ENCODE results near the gene COL15A1. TPM values are rescaled to one million over a fixed set of nuclear protein-coding genes. Genes with fewer than 3 reads are reported as not detected.

COL15A1 gene
- polyA plus RNA-seq, 1 donor (not counting 4 experiments of a cell fraction or from before 2014, with no cell fraction given): not detected

GRCh38 chr9:98971168-98971914 lies 27.6 kb downstream of the COL15A1 start:
- dilution Hi-C loops (cut with MboI; ENCODE audit: extremely low pct_ligation_motif_present, low sequenced_read_pairs): no loop called here
- Histone ChIP-seq H3K9me1 (ENCODE audit: control insufficient read depth, extremely low read depth, insufficient read depth, low read length) (no peaks in the 10 kb centered on the region), H3K36me3 (ENCODE audit: control insufficient read depth in 2 of 2, extremely low read depth in 1 of 2, insufficient read depth in 2 of 2, low read length in 2 of 2) (no peaks in the 10 kb centered on the region), H3K27me3 (ENCODE audit: control insufficient read depth, extremely low read depth, insufficient read depth, low read length) (peaks cover 16% of the 10 kb centered on the region), H3K9ac (ENCODE audit: control insufficient read depth, extremely low read depth, insufficient read depth, low read length) (no peak overlapping the region), H3K9me3 (ENCODE audit: control insufficient read depth, low read depth, low read length) (no peaks in the 10 kb centered on the region), H4K20me1 (ENCODE audit: control insufficient read depth, extremely low read depth, insufficient read depth, low read length) (no peaks in the 10 kb centered on the region), H3K4me1 (ENCODE audit: control insufficient read depth, extremely low read depth, insufficient read depth, low read length) (peaks cover 7% of the 10 kb centered on the region), H2AFZ (ENCODE audit: control insufficient read depth, low read length) (no peak overlapping the region), H3K27ac (ENCODE audit: control insufficient read depth, insufficient read depth, low read length) (no peak overlapping the region), H3K79me2 (ENCODE audit: control insufficient read depth, insufficient read depth, low read length) (no peaks in the 10 kb centered on the region), H3K4me3 (ENCODE audit: control insufficient read depth in 2 of 3, extremely low read depth in 1 of 3, insufficient read depth in 2 of 3, low read depth in 1 of 3, low read length in 3 of 3) (no peak overlapping the region), H3K4me2 (ENCODE audit: control insufficient read depth, extremely low read depth, insufficient read depth, low read depth, low read length) (no peak overlapping the region)
- DNase-seq (ENCODE audit: low read depth, low spot score) (no peak), FAIRE-seq (no peak)
- TF ChIP-seq EZH2 (IDR thresholded peaks at IDR 0.05; ENCODE audit: low read length): no peak
- TF ChIP-seq CTCF (optimal IDR thresholded peaks at IDR 0.05 in 1 of 3, IDR thresholded peaks at IDR 0.05 in 1 of 3, conservative IDR thresholded peaks at IDR 0.05 in 1 of 3; ENCODE audit: extremely low read depth in 1 of 3, insufficient read depth in 2 of 3, low read length in 3 of 3): no peak

GRCh38 chr9:98971915-98972223 lies 28.2 kb downstream of the COL15A1 start:
- H3K4me2 ChIP-seq (ENCODE audit: control insufficient read depth, extremely low read depth, insufficient read depth, low read depth, low read length): no peak overlapping the region
- H3K9ac ChIP-seq (ENCODE audit: control insufficient read depth, extremely low read depth, insufficient read depth, low read length): no peak overlapping the region
- dilution Hi-C loops (cut with MboI; ENCODE audit: extremely low pct_ligation_motif_present, low sequenced_read_pairs): no loop called here
- no peaks in the 10 kb centered on the region for H3K79me2 ChIP-seq (ENCODE audit: control insufficient read depth, insufficient read depth, low read length)
- no peak for DNase-seq (ENCODE audit: low read depth, low spot score)
- H4K20me1 ChIP-seq (ENCODE audit: control insufficient read depth, extremely low read depth, insufficient read depth, low read length): no peaks in the 10 kb centered on the region
- no peaks in the 10 kb centered on the region for H3K36me3 ChIP-seq (ENCODE audit: control insufficient read depth in 2 of 2, extremely low read depth in 1 of 2, insufficient read depth in 2 of 2, low read length in 2 of 2)
- no peak for FAIRE-seq
- H3K27me3 ChIP-seq (ENCODE audit: control insufficient read depth, extremely low read depth, insufficient read depth, low read length): peaks cover 16% of the 10 kb centered on the region
- no peak overlapping the region for H3K27ac ChIP-seq (ENCODE audit: control insufficient read depth, insufficient read depth, low read length)
- peaks cover 7% of the 10 kb centered on the region for H3K4me1 ChIP-seq (ENCODE audit: control insufficient read depth, extremely low read depth, insufficient read depth, low read length)
- no peaks in the 10 kb centered on the region for H3K9me1 ChIP-seq (ENCODE audit: control insufficient read depth, extremely low read depth, insufficient read depth, low read length)
- no peak overlapping the region for H2AFZ ChIP-seq (ENCODE audit: control insufficient read depth, low read length)
- no peaks in the 10 kb centered on the region for H3K9me3 ChIP-seq (ENCODE audit: control insufficient read depth, low read depth, low read length)
- no peak for TF ChIP-seq CTCF (optimal IDR thresholded peaks at IDR 0.05 in 1 of 3, IDR thresholded peaks at IDR 0.05 in 1 of 3, conservative IDR thresholded peaks at IDR 0.05 in 1 of 3; ENCODE audit: extremely low read depth in 1 of 3, insufficient read depth in 2 of 3, low read length in 3 of 3)
- TF ChIP-seq EZH2 (IDR thresholded peaks at IDR 0.05; ENCODE audit: low read length): no peak
- H3K4me3 ChIP-seq (ENCODE audit: control insufficient read depth in 2 of 3, extremely low read depth in 1 of 3, insufficient read depth in 2 of 3, low read depth in 1 of 3, low read length in 3 of 3): no peak overlapping the region
